A549 (cell line): ENCODE data around the gene C1orf53.
"Not testable (repeated sequence)": the region's sequence is repeated elsewhere in the genome, so short reads cannot be mapped to it uniquely, and the experiment has no call there.

Experiments
- CEBPB ChIP-seq, 2 experiments: fragments of >200 bp in 1 of 2; sonication (Bioruptor Twin) in 1 of 2; formaldehyde crosslinking in 1 of 2; IDR thresholded peaks; 2 replicates each; pipeline ENCODE4 v1.6.1; 2012 to 2016
- CHD4 ChIP-seq: fragments of 200-600 bp; sonication (generic); IDR thresholded peaks from 2 replicates; pipeline ENCODE4 v1.6.1; 2016; ENCODE audit warnings: antibody characterized with exemption, mild to moderate bottlenecking, borderline replicate concordance
- MYC ChIP-seq: IDR thresholded peaks from 2 replicates; pipeline ENCODE4 v1.6.1; 2012; ENCODE audit warnings: mild to moderate bottlenecking, inconsistent platforms, low read length, improper control_type of control experiment, borderline replicate concordance
- RAD21 ChIP-seq, 2 experiments: fragments of >200 bp in 1 of 2; sonication (Bioruptor Twin) in 1 of 2; formaldehyde crosslinking in 1 of 2; IDR thresholded peaks in 1 of 2; conservative IDR thresholded peaks in 1 of 2; 2 replicates in 1 of 2; 3 replicates in 1 of 2; pipeline ENCODE4 v1.6.1; 2012 to 2018; ENCODE audit warnings: inconsistent platforms in 1 of 2
- RCOR1 ChIP-seq: fragments of 150-350 bp; IDR thresholded peaks from 2 replicates; pipeline ENCODE4 v1.6.1; 2014; ENCODE audit warnings: antibody characterized with exemption, low read length, low read depth
- SMC3 ChIP-seq: fragments of >200 bp; sonication (Bioruptor Twin); formaldehyde crosslinking; IDR thresholded peaks from 3 replicates; pipeline ENCODE4 v1.6.1; 2018; ENCODE audit warnings: inconsistent platforms
- TF ChIP-seq, protein P1 (sequence below): fragments of >200 bp; sonication (Bioruptor Twin); formaldehyde crosslinking; IDR thresholded peaks from 3 replicates; pipeline ENCODE4 v1.5.1; 2016

DNA sequence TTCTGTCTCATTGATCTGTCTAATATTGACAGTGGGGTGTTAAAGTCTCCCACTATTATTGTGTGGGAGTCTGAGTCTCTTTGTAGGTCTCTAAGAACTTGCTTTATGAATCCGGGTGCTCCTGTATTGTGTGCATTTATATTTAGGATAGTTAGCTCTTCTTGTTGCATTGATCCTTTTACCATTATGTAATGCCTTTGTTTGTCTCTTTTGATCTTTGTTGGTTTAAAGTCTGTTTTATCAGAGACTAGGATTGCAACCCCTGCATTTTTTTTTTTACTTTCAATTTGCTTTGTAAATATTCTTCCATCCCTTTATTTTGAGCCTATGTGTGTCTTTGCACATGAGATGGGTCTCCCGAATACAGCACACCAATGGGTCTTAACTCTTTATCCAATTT lies 20.2 kb upstream of the C1orf53 start:
- not testable (repeated sequence) for TF ChIP-seq CHD4; RAD21 (conservative IDR thresholded peaks at IDR 0.05 in 1 of 2, IDR thresholded peaks at IDR 0.05 in 1 of 2); MYC; RCOR1; SMC3; CEBPB (IDR thresholded peaks at IDR 0.05)
- TF ChIP-seq, protein P1, sequence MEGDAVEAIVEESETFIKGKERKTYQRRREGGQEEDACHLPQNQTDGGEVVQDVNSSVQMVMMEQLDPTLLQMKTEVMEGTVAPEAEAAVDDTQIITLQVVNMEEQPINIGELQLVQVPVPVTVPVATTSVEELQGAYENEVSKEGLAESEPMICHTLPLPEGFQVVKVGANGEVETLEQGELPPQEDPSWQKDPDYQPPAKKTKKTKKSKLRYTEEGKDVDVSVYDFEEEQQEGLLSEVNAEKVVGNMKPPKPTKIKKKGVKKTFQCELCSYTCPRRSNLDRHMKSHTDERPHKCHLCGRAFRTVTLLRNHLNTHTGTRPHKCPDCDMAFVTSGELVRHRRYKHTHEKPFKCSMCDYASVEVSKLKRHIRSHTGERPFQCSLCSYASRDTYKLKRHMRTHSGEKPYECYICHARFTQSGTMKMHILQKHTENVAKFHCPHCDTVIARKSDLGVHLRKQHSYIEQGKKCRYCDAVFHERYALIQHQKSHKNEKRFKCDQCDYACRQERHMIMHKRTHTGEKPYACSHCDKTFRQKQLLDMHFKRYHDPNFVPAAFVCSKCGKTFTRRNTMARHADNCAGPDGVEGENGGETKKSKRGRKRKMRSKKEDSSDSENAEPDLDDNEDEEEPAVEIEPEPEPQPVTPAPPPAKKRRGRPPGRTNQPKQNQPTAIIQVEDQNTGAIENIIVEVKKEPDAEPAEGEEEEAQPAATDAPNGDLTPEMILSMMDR = not testable (repeated sequence)
